Measurements from ENCODE around the gene MUS81. TPM values are rescaled to one million over a fixed set of nuclear protein-coding genes. Genes with fewer than 3 reads are reported as not detected.
A peak's percentile ranks its signal among the peaks of the same experiment; 100 is the strongest.

Gene MUS81
- total and polyA plus RNA-seq, 9 of the 15 experiments (the other 6 are each of a cell fraction or from before 2014, with no cell fraction given) = 13.4 to 118 (median 53.7) TPM

GRCh38 chr11:65817835-65818680, 42.2 kb upstream of the MUS81 start (continued):
- no peak for TF ChIP-seq ZNF444 (CRISPR knock-in tag; IDR thresholded peaks at IDR 0.05)
- no peak for TF ChIP-seq SOX6 (IDR thresholded peaks at IDR 0.05)
- no peak for TF ChIP-seq SMAD1 (IDR thresholded peaks at IDR 0.05; ENCODE audit: low read depth, low read length, partially characterized antibody)
- no peak for TF ChIP-seq STAT5A (IDR thresholded peaks at IDR 0.05; ENCODE audit: borderline replicate concordance, low read length)
- TF ChIP-seq FUS (optimal IDR thresholded peaks at IDR 0.05; ENCODE audit: low read depth, low read length) = no peak
- 0 out of 2 replicates have a peak, but pooled peaks have one; percentile 41 for TF ChIP-seq ETV5 (CRISPR knock-in tag; IDR thresholded peaks at IDR 0.05; ENCODE audit: low read depth)
- TF ChIP-seq MITF (IDR thresholded peaks at IDR 0.05) = peak; percentile 79
- no peak for TF ChIP-seq HMG20A (CRISPR knock-in tag; conservative IDR thresholded peaks at IDR 0.05)
- TF ChIP-seq CTCFL (IDR thresholded peaks at IDR 0.05; ENCODE audit: borderline replicate concordance, insufficient read depth, low read depth, low read length, poor library complexity, severe bottlenecking) = peak; percentile 86
- TF ChIP-seq CBFA2T3 (IDR thresholded peaks at IDR 0.05) = no peak
- TF ChIP-seq KLF13 (tag; IDR thresholded peaks at IDR 0.05; ENCODE audit: borderline replicate concordance, low read depth) = 0 out of 2 replicates have a peak, but pooled peaks have one; percentile 54
- no peak for TF ChIP-seq PATZ1 (CRISPR knock-in tag; IDR thresholded peaks at IDR 0.05; ENCODE audit: borderline replicate concordance)
- no peak for TF ChIP-seq NBN (IDR thresholded peaks at IDR 0.05; ENCODE audit: low read depth)
- TF ChIP-seq KAT7 (CRISPR knock-in tag; IDR thresholded peaks at IDR 0.05; ENCODE audit: borderline replicate concordance) = peak; percentile 64
- TF ChIP-seq IRF9 (tag; IDR thresholded peaks at IDR 0.05) = no peak
